OCI-LY7 (cell line): ENCODE measurements around the gene UTS2. TPM values are rescaled to one million over a fixed set of nuclear protein-coding genes. Genes with fewer than 3 reads are reported as not detected.

Source experiments
- BruUV-seq: library from RNA; stranded (reverse); fragments of 400-500 nt; replicated peaks from 2 replicates; lab custom pipeline; 2021; lab: Mats Ljungman, UMichigan
- CTCF ChIA-PET: fragments of 300-600 bp; sonication (Branson Sonifier 250); formaldehyde crosslinking; loops from one replicate; lab custom pipeline; 2022; ENCODE audit warnings: antibody characterized with exemption; ENCODE audit not compliant: unreplicated experiment; lab: Charles Lee
- POLR2A ChIA-PET: fragments of 300-600 bp; sonication (Branson Sonifier 250); formaldehyde crosslinking; loops from one replicate; lab custom pipeline; 2022; ENCODE audit warnings: antibody characterized with exemption; lab: Charles Lee
- DNase-seq: peaks from one replicate; pipeline ENCODE4 v3.0.0-alpha.2; 2015; ENCODE audit warnings: low spot score
- H2AFZ ChIP-seq: fragments of 200-600 bp; sonication (generic), shearing (Covaris generic); 2 replicates; pipeline ENCODE4 v1.6.1; 2014; ENCODE audit warnings: mild to moderate bottlenecking, antibody characterized with exemption, low read length, moderate library complexity
- H3K27ac ChIP-seq: fragments of 200-600 bp; sonication (generic); 2 replicates; pipeline ENCODE4 v1.5.1; 2014; ENCODE audit warnings: mixed run types, low read depth, mild to moderate bottlenecking, moderate library complexity, low read length, inconsistent platforms; ENCODE audit not compliant: poor library complexity, severe bottlenecking
- H3K36me3 ChIP-seq: fragments of 200-600 bp; sonication (generic); 2 replicates; pipeline ENCODE4 v1.6.1; 2014; ENCODE audit warnings: mild to moderate bottlenecking, antibody characterized with exemption, low read length, moderate library complexity, mixed read lengths; ENCODE audit not compliant: insufficient read depth
- H3K4me1 ChIP-seq: fragments of 200-600 bp; sonication (generic); 2 replicates; pipeline ENCODE4 v1.5.1; 2014; ENCODE audit warnings: mild to moderate bottlenecking, low read length; ENCODE audit not compliant: insufficient read depth, poor library complexity, severe bottlenecking
- H3K4me2 ChIP-seq: fragments of 200-600 bp; sonication (generic); 2 replicates; pipeline ENCODE4 v1.6.1; 2014; ENCODE audit warnings: mild to moderate bottlenecking, low read length
- H3K4me3 ChIP-seq: fragments of 200-600 bp; sonication (generic); 2 replicates; pipeline ENCODE4 v1.5.1; 2014; ENCODE audit warnings: mild to moderate bottlenecking, low read depth, low read length; ENCODE audit not compliant: poor library complexity, severe bottlenecking
- H3K79me2 ChIP-seq: fragments of 200-600 bp; sonication (generic); 2 replicates; pipeline ENCODE4 v1.6.1; 2016; ENCODE audit warnings: low read depth, mild to moderate bottlenecking, low read length, moderate library complexity, mixed read lengths; ENCODE audit not compliant: insufficient read depth
- H3K9me2 ChIP-seq: fragments of 200-600 bp; sonication (generic); 2 replicates; pipeline ENCODE4 v1.6.1; 2016; ENCODE audit warnings: mild to moderate bottlenecking, low read length, mixed read lengths; ENCODE audit not compliant: insufficient read depth
- H3K9me3 ChIP-seq: fragments of 200-600 bp; sonication (generic); 2 replicates; pipeline ENCODE4 v1.6.1; 2014; ENCODE audit warnings: mild to moderate bottlenecking, mixed run types, low read length, mixed read lengths
- H4K20me1 ChIP-seq: fragments of 200-600 bp; sonication (generic); 2 replicates; pipeline ENCODE4 v1.6.1; 2014; ENCODE audit warnings: mild to moderate bottlenecking, antibody characterized with exemption, low read length, moderate library complexity, mixed read lengths; ENCODE audit not compliant: insufficient read depth
- CTCF ChIP-seq: fragments of 200-600 bp; sonication (generic); conservative IDR thresholded peaks from 2 replicates; pipeline ENCODE4 v1.5.1; 2014; ENCODE audit warnings: mild to moderate bottlenecking, antibody characterized with exemption, low read length, moderate library complexity, mixed read lengths
- EZH2phosphoT487 ChIP-seq: fragments of 200-600 bp; sonication (generic); IDR thresholded peaks from 2 replicates; pipeline ENCODE4 v1.6.1; 2018; ENCODE audit warnings: low read depth, borderline replicate concordance, mild to moderate bottlenecking, mixed run types, antibody characterized with exemption, low read length, moderate library complexity, mixed read lengths
- intact Hi-C: fragments of 100-400 bp; cut with micrococcal nuclease; formaldehyde crosslinking; loops from one replicate; pipeline ENCODE4 v1.10.0; 2022; ENCODE audit not compliant: unreplicated experiment
- total RNA-seq, 2 experiments: library from RNA; depleted of rRNA in 1 of 2; stranded (reverse); fragments of >200 nt in 1 of 2; shearing (Covaris generic) in 1 of 2; gene quantifications; 2 replicates each; pipeline ENCODE4 v1.2.3, GENCODE V29; 2014 to 2022

Gene UTS2
- total RNA-seq, 2 experiments from 2014 or later: not detected

GRCh38 chr1:7878027-7878426 is 25.2 kb upstream of the UTS2 start:
- DNase-seq: no peak
- Histone ChIP-seq H3K27ac (no peak overlapping the region), H4K20me1 (no peaks in the 10 kb centered on the region), H3K4me1 (no peaks in the 10 kb centered on the region), H3K36me3 (no peaks in the 10 kb centered on the region), H3K9me2 (no peaks in the 10 kb centered on the region), H2AFZ (no peak overlapping the region), H3K4me2 (no peak overlapping the region), H3K4me3 (no peak overlapping the region), H3K9me3 (no peaks in the 10 kb centered on the region), H3K79me2 (no peaks in the 10 kb centered on the region)
- POLR2A ChIA-PET: no interaction called here
- no TSS peak for BruUV-seq
- TF ChIP-seq CTCF (no peak), EZH2phosphoT487 (no peak)
- intact Hi-C loops: no loop called here
- CTCF ChIA-PET: no interaction called here

- Histone ChIP-seq H3K27ac (no peak overlapping the region), H3K4me1 (no peaks in the 10 kb centered on the region), H3K4me2 (no peak overlapping the region), H4K20me1 (no peaks in the 10 kb centered on the region), H3K9me3 (no peaks in the 10 kb centered on the region), H3K79me2 (no peaks in the 10 kb centered on the region), H3K4me3 (no peak overlapping the region), H2AFZ (no peak overlapping the region), H3K9me2 (no peaks in the 10 kb centered on the region), H3K36me3 (no peaks in the 10 kb centered on the region)
- DNase-seq: no peak
- ChIA-PET CTCF (no interaction called here), POLR2A (no interaction called here)
- intact Hi-C loops: no loop called here
- TF ChIP-seq EZH2phosphoT487 (no peak), CTCF (no peak)
- no TSS peak for BruUV-seq
Measured at GRCh38 chr1:7873801-7874795, 21.2 kb upstream of the UTS2 start.

GRCh38 chr1:7871136-7871535 is 18.3 kb upstream of the UTS2 start:
- Histone ChIP-seq H3K79me2 (no peaks in the 10 kb centered on the region), H3K4me1 (no peaks in the 10 kb centered on the region), H2AFZ (no peak overlapping the region), H3K27ac (no peak overlapping the region), H3K4me3 (no peak overlapping the region), H3K9me3 (no peaks in the 10 kb centered on the region), H4K20me1 (no peaks in the 10 kb centered on the region), H3K4me2 (no peak overlapping the region), H3K9me2 (no peaks in the 10 kb centered on the region), H3K36me3 (no peaks in the 10 kb centered on the region)
- ChIA-PET CTCF (no interaction called here), POLR2A (no interaction called here)
- intact Hi-C loops: no loop called here
- DNase-seq: no peak
- no TSS peak for BruUV-seq
- TF ChIP-seq EZH2phosphoT487 (no peak), CTCF (no peak)
